K562 (cell line): ENCODE data around the gene CDKN2B-AS1. TPM values are rescaled to one million over a fixed set of nuclear protein-coding genes. Genes with fewer than 3 reads are reported as not detected.

ENCODE experiments used
- ATAC-seq: fragments of 200-7000 bp; cut with Tn5 transposase; 3 replicates; pipeline ENCODE4 v1.9.1; 2020; ENCODE audit warnings: moderate library complexity
- BruUV-seq: library from RNA; stranded (reverse); fragments of 400-500 nt; replicated peaks from 2 replicates; lab custom pipeline; 2021; lab: Mats Ljungman, UMichigan
- CTCF ChIA-PET: fragments of 300-600 bp; formaldehyde crosslinking; extraction: SDS; loops from one replicate; lab custom pipeline; 2021; ENCODE audit warnings: low intra/inter-chr PET ratio; lab: Yijun Ruan, JAX
- POLR2A ChIA-PET: fragments of 300-600, 350-650 bp; sonication (Branson Sonifier 250); formaldehyde crosslinking; extraction: SDS; loops from one replicate; lab custom pipeline; 2021; ENCODE audit warnings: antibody characterized with exemption, inconsistent platforms; lab: Yijun Ruan, JAX
- DNase-seq, 4 experiments: peaks; one replicate each; pipeline versions ENCODE4 v3.0.0 to v3.0.0-alpha.2; 2011 to 2018; ENCODE audit warnings: low spot score in 3 of 4, mixed read lengths in 3 of 4; ENCODE audit errors: extremely low read depth in 1 of 4
- FAIRE-seq: peaks from 2 replicates; lab custom pipeline; 2011; peaks lifted over from hg19 to GRCh38; lab: Jason Lieb, UNC
- H2AFZ ChIP-seq: 2 replicates; pipeline ENCODE4 v1.6.0; 2011; ENCODE audit warnings: low read depth, low read length, control low read depth, inconsistent platforms
- H3K27ac ChIP-seq: fragments of 200-600 bp; 3 replicates; pipeline ENCODE4 v1.8.0; 2011; ENCODE audit warnings: low read depth, mild to moderate bottlenecking, control low read depth, inconsistent platforms, low read length, moderate library complexity, mixed read lengths; ENCODE audit errors: extremely low read depth
- H3K27me3 ChIP-seq, 2 experiments: fragments of 300-600 bp in 1 of 2; 2 replicates in 1 of 2; 3 replicates in 1 of 2; pipeline versions ENCODE4 v1.6.0 to v1.8.0; 2011; ENCODE audit warnings: inconsistent platforms in 2 of 2, low read length in 2 of 2, mild to moderate bottlenecking in 1 of 2, mixed read lengths in 1 of 2, moderate library complexity in 1 of 2; ENCODE audit not compliant: control insufficient read depth in 2 of 2, insufficient read depth in 2 of 2
- H3K36me3 ChIP-seq: fragments of 300-600 bp; 3 replicates; pipeline ENCODE4 v1.8.0; 2011; ENCODE audit warnings: mild to moderate bottlenecking, low read length, inconsistent platforms; ENCODE audit not compliant: control insufficient read depth, insufficient read depth
- H3K4me1 ChIP-seq, 2 experiments: fragments of 200-600 bp in 1 of 2; replicated peaks in 1 of 2; 2 replicates in 1 of 2; 3 replicates in 1 of 2; pipeline versions ENCODE4 v1.5.1 to v1.8.0; 2011; ENCODE audit warnings: inconsistent platforms in 2 of 2, low read length in 2 of 2, mild to moderate bottlenecking in 1 of 2, mixed read lengths in 1 of 2, moderate library complexity in 1 of 2; ENCODE audit not compliant: control insufficient read depth in 2 of 2, insufficient read depth in 2 of 2
- H3K4me2 ChIP-seq: 2 replicates; pipeline ENCODE4 v1.6.1; 2011; ENCODE audit warnings: low read length, control low read depth, inconsistent platforms, mixed read lengths; ENCODE audit not compliant: insufficient read depth
- H3K4me3 ChIP-seq: fragments of 200-600 bp; sonication (generic), shearing (Covaris generic); 2 replicates; pipeline ENCODE4 v1.5.1; 2016; ENCODE audit warnings: control low read depth, inconsistent platforms
- H3K79me2 ChIP-seq: fragments of 200-600 bp; 3 replicates; pipeline ENCODE4 v1.8.0; 2011; ENCODE audit warnings: low read length, inconsistent platforms; ENCODE audit not compliant: control insufficient read depth, insufficient read depth
- H3K9ac ChIP-seq, 2 experiments: 2 replicates each; pipeline versions ENCODE4 v1.6.0 to v1.6.1; 2011; ENCODE audit warnings: low read depth in 2 of 2, low read length in 2 of 2, control low read depth in 1 of 2, inconsistent platforms in 1 of 2, mild to moderate bottlenecking in 1 of 2, mixed read lengths in 1 of 2; ENCODE audit not compliant: insufficient read depth in 1 of 2
- H3K9me1 ChIP-seq: one replicate; pipeline ENCODE4 v1.6.0; 2011; ENCODE audit warnings: inconsistent platforms, mild to moderate bottlenecking, low read length, moderate library complexity; ENCODE audit not compliant: control insufficient read depth, insufficient read depth
- H3K9me3 ChIP-seq: replicated peaks from 2 replicates; pipeline ENCODE4 v1.5.1; 2011; ENCODE audit warnings: low read depth, low read length, inconsistent platforms; ENCODE audit not compliant: control insufficient read depth, insufficient read depth
- H4K20me1 ChIP-seq: replicated peaks from 2 replicates; pipeline ENCODE4 v1.6.1; 2011; ENCODE audit warnings: low read length, inconsistent platforms, mixed read lengths; ENCODE audit not compliant: control insufficient read depth, insufficient read depth
- E2F4 ChIP-seq: sonication (generic); formaldehyde crosslinking; IDR thresholded peaks from 2 replicates; pipeline ENCODE4 v1.8.0; 2022; ENCODE audit warnings: mild to moderate bottlenecking, low read depth, missing genetic modification reagents
- EGR1 ChIP-seq: fragments of 450-650 bp; conservative IDR thresholded peaks from 2 replicates; pipeline ENCODE4 v1.6.1; 2017; ENCODE audit warnings: mild to moderate bottlenecking
- FOXO4 ChIP-seq: fragments of 450-650 bp; formaldehyde crosslinking; IDR thresholded peaks from 2 replicates; pipeline ENCODE4 v1.4.0; 2020; ENCODE audit warnings: mild to moderate bottlenecking, moderate library complexity
- HCFC1 ChIP-seq: IDR thresholded peaks from 2 replicates; pipeline ENCODE4 v1.6.1; 2012; ENCODE audit warnings: low read depth, low read length, improper control_type of control experiment
- LEF1 ChIP-seq: fragments of 450-650 bp; IDR thresholded peaks from 2 replicates; pipeline ENCODE4 v1.6.1; 2016; ENCODE audit warnings: mild to moderate bottlenecking
- MXD1 ChIP-seq: fragments of 250-450 bp; sonication (Bioruptor Pico); IDR thresholded peaks from 2 replicates; pipeline ENCODE4 v1.8.0; 2021; ENCODE audit warnings: borderline replicate concordance, mild to moderate bottlenecking, moderate library complexity; ENCODE audit not compliant: poor library complexity, severe bottlenecking
- NR4A1 ChIP-seq, 2 experiments: fragments of 250-450 bp in 1 of 2; fragments of 450-650 bp in 1 of 2; sonication (Bioruptor Pico) in 1 of 2; IDR thresholded peaks; 2 replicates each; pipeline versions ENCODE4 v1.4.0 to v1.6.1; 2016 to 2020; ENCODE audit warnings: mild to moderate bottlenecking in 2 of 2, missing compliant biosample characterization in 1 of 2, missing genetic modification characterization in 1 of 2, moderate library complexity in 1 of 2
- SNAPC5 ChIP-seq: fragments of 250-450 bp; sonication (Bioruptor Pico); IDR thresholded peaks from 2 replicates; pipeline ENCODE4 v1.8.0; 2021; ENCODE audit warnings: moderate library complexity, mild to moderate bottlenecking, inconsistent platforms
- TCF15 ChIP-seq: fragments of 250-450 bp; sonication (Bioruptor Pico); IDR thresholded peaks from 2 replicates; pipeline ENCODE4 v1.8.0; 2022; ENCODE audit warnings: moderate library complexity, mild to moderate bottlenecking, inconsistent platforms
- ZKSCAN1 ChIP-seq: fragments of 150-350 bp; IDR thresholded peaks from 2 replicates; pipeline ENCODE4 v1.6.1; 2016; ENCODE audit warnings: low read depth, low read length
- ZNF197 ChIP-seq: fragments of 200-800 bp; sonication (Bioruptor generic); IDR thresholded peaks from 2 replicates; pipeline ENCODE4 v1.6.1; 2016; ENCODE audit warnings: low read depth, missing genetic modification characterization, missing compliant biosample characterization
- ZNF764 ChIP-seq: fragments of 250-450 bp; sonication (Bioruptor Pico); IDR thresholded peaks from 2 replicates; pipeline ENCODE4 v1.4.0; 2020; ENCODE audit warnings: low read depth, mild to moderate bottlenecking, moderate library complexity
- WGBS: fragments of 100-300 bp; shearing (Covaris generic); methylation state at CpG from one replicate; pipeline ENCODE4 v1.1.6; 2016; ENCODE audit warnings: low coverage, mixed read lengths; ENCODE audit not compliant: insufficient coverage; ENCODE audit errors: missing lambda C conversion rate; 5-methylcytosine and 5-hydroxymethylcytosine counted together
- in situ Hi-C: fragments of 300-500 bp; cut with MboI; formaldehyde crosslinking; loops from 4 replicates; pipeline ENCODE4 v1.15.0; 2018; ENCODE audit warnings: inconsistent platforms, mixed read lengths
- intact Hi-C: fragments of 100-400 bp; cut with micrococcal nuclease; formaldehyde crosslinking; loops from 2 replicates; pipeline ENCODE4 v1.14.2; 2022
- polyA plus RNA-seq, 8 experiments: library from polyadenylated mRNA; depleted of rRNA in 4 of 8; stranded (reverse) in 5 of 8; unstranded in 3 of 8; fragments of >200 nt; fragmentation: Nextera tagmentation in 2 of 8; fragmentation: Illumina TruSeq in 1 of 8; extraction: Ambion mirVana in 2 of 8; extraction: Trizol in 1 of 8; gene quantifications; 2 replicates each; pipeline versions ENCODE4 v1.2.1 to v1.2.3, GENCODE V29; 2011 to 2014; ENCODE audit warnings: inconsistent platforms in 1 of 8, missing spikeins in 1 of 8
- total RNA-seq, 7 experiments: library from RNA; depleted of rRNA in 6 of 7; stranded (reverse); fragments of >200 nt in 6 of 7; fragmentation: Illumina TruSeq in 2 of 7; extraction: Trizol in 2 of 7; gene quantifications; 2 replicates each; pipeline versions ENCODE4 v1.2.1 to v1.2.3, GENCODE V29; 2011 to 2021; ENCODE audit warnings: low replicate concordance in 1 of 7

CDKN2B-AS1 gene
- total and polyA plus RNA-seq, 9 of the 15 experiments (the other 6 are each of a cell fraction or from before 2014, with no cell fraction given), result not detected

- Histone ChIP-seq H3K9me3 (no peaks in the 10 kb centered on the region), H4K20me1 (no peaks in the 10 kb centered on the region), H3K79me2 (no peaks in the 10 kb centered on the region), H3K9me1 (no peaks in the 10 kb centered on the region), H3K27ac (no peak overlapping the region), H3K4me2 (no peak overlapping the region), H3K9ac (no peak overlapping the region), H2AFZ (no peak overlapping the region), H3K4me3 (no peak overlapping the region), H3K27me3 (no peaks in the 10 kb centered on the region), H3K4me1 (no peaks in the 10 kb centered on the region), H3K36me3 (no peaks in the 10 kb centered on the region)
- ChIA-PET CTCF (no interaction called here), POLR2A (no interaction called here)
- ATAC-seq (no peak), FAIRE-seq (no peak), DNase-seq (no peak)
- TF ChIP-seq TCF15 (CRISPR knock-in tag) (no peak), MXD1 (CRISPR knock-in tag) (no peak), ZKSCAN1 (no peak), NR4A1 (CRISPR knock-in tag; IDR thresholded peaks at IDR 0.05) (no peak), NR4A1 (tag; IDR thresholded peaks at IDR 0.05) (no peak), ZNF764 (CRISPR knock-in tag) (no peak), ZNF197 (CRISPR knock-in tag) (no peak), HCFC1 (no peak), FOXO4 (CRISPR knock-in tag) (no peak), LEF1 (no peak), E2F4 (no peak), SNAPC5 (CRISPR knock-in tag) (no peak), EGR1 (no peak)
- no TSS peak for BruUV-seq
- intact Hi-C loops, result no loop called here
- in situ Hi-C loops, result no loop called here
- WGBS, result no CpG with 5 or more reads among the region's 2 CpGs
Observed at GRCh38 chr9:21945606-21946005, 49.0 kb upstream of the CDKN2B-AS1 start.
